MCF 10A (cell line): ENCODE data around the gene DUSP16. TPM values are rescaled to one million over a fixed set of nuclear protein-coding genes. Genes with fewer than 3 reads are reported as not detected.

ENCODE experiments used
- BruUV-seq: library from RNA; stranded (reverse); fragments of 400-500 nt; replicated peaks from 2 replicates; lab custom pipeline; 2021; lab: Mats Ljungman, UMichigan
- CTCF ChIA-PET: fragments of 300-600 bp; sonication (Branson Sonifier 250); formaldehyde crosslinking; extraction: SDS; loops from one replicate; lab custom pipeline; 2021; ENCODE audit warnings: antibody characterized with exemption, inconsistent platforms; lab: Yijun Ruan, JAX
- POLR2A ChIA-PET: fragments of 300-600, 350-650 bp; sonication (Branson Sonifier 250); formaldehyde crosslinking; extraction: SDS; loops from one replicate; lab custom pipeline; 2020; ENCODE audit warnings: antibody characterized with exemption, inconsistent platforms; lab: Yijun Ruan, JAX
- DNase-seq: peaks from one replicate; pipeline ENCODE4 v3.0.0-alpha.2; 2018; ENCODE audit not compliant: unreplicated experiment
- H3K27ac Mint-ChIP-seq: one replicate; pipeline ENCODE4 v1.8.0; 2022; ENCODE audit warnings: mild to moderate bottlenecking, low read depth, mixed read lengths; ENCODE audit not compliant: unreplicated experiment
- H3K27me3 Mint-ChIP-seq: one replicate; pipeline ENCODE4 v1.8.0; 2022; ENCODE audit warnings: mixed read lengths; ENCODE audit not compliant: insufficient read depth, unreplicated experiment
- H3K36me3 Mint-ChIP-seq: one replicate; pipeline ENCODE4 v1.8.0; 2022; ENCODE audit warnings: mild to moderate bottlenecking, moderate library complexity, mixed read lengths; ENCODE audit not compliant: insufficient read depth, unreplicated experiment
- H3K4me1 Mint-ChIP-seq: one replicate; pipeline ENCODE4 v1.8.0; 2022; ENCODE audit warnings: mixed read lengths; ENCODE audit not compliant: insufficient read depth, unreplicated experiment
- H3K4me3 Mint-ChIP-seq: one replicate; pipeline ENCODE4 v1.8.0; 2022; ENCODE audit warnings: mild to moderate bottlenecking, moderate library complexity, mixed read lengths; ENCODE audit not compliant: unreplicated experiment
- H3K9me3 Mint-ChIP-seq: one replicate; pipeline ENCODE4 v1.8.0; 2022; ENCODE audit warnings: mixed read lengths; ENCODE audit not compliant: unreplicated experiment
- intact Hi-C: fragments of 100-400 bp; cut with micrococcal nuclease; formaldehyde crosslinking; loops from 2 replicates; pipeline ENCODE4 v1.14.1; 2022
- total RNA-seq: library from RNA; stranded (reverse); gene quantifications from 2 replicates; pipeline ENCODE4 v1.2.3, GENCODE V29; 2022
- TF ChIP-seq, protein P1 (sequence below): fragments of 200-600 bp; IDR thresholded peaks from one replicate; pipeline ENCODE4 v1.8.0; 2022; ENCODE audit warnings: antibody characterized with exemption, mild to moderate bottlenecking; ENCODE audit not compliant: unreplicated experiment

DUSP16 gene
- total RNA-seq, 1 experiment from 2014 or later: 20.7 TPM

DNA sequence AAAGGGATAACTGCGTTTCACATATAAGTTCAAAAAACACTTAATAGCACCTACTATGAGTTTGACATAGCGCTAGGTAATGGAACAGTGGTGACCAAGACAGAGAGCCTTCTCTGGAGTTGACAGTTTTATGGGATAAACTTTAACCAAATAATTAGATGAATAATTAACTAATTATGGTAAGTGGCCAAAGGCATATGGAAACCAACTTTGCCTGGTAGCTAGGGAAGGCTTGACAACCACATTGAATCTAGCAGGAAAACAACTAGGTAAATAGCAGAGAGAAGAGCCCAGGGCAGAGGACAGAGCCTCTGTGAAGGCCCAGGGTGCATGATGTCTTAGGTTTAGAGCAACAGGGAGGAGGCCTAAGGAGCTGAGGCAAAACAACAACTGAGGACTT, 52.1 kb downstream of the DUSP16 start:
- no peak overlapping the region for H3K4me3 Mint-ChIP-seq
- peaks cover 12% of the 10 kb centered on the region for H3K36me3 Mint-ChIP-seq
- H3K27me3 Mint-ChIP-seq: no peaks in the 10 kb centered on the region
- TF ChIP-seq, protein P1, sequence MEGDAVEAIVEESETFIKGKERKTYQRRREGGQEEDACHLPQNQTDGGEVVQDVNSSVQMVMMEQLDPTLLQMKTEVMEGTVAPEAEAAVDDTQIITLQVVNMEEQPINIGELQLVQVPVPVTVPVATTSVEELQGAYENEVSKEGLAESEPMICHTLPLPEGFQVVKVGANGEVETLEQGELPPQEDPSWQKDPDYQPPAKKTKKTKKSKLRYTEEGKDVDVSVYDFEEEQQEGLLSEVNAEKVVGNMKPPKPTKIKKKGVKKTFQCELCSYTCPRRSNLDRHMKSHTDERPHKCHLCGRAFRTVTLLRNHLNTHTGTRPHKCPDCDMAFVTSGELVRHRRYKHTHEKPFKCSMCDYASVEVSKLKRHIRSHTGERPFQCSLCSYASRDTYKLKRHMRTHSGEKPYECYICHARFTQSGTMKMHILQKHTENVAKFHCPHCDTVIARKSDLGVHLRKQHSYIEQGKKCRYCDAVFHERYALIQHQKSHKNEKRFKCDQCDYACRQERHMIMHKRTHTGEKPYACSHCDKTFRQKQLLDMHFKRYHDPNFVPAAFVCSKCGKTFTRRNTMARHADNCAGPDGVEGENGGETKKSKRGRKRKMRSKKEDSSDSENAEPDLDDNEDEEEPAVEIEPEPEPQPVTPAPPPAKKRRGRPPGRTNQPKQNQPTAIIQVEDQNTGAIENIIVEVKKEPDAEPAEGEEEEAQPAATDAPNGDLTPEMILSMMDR: no peak
- H3K4me1 Mint-ChIP-seq: peaks cover 15% of the 10 kb centered on the region
- DNase-seq: no peak
- no peaks in the 10 kb centered on the region for H3K9me3 Mint-ChIP-seq
- no TSS peak for BruUV-seq
- intact Hi-C loops: no loop called here
- POLR2A ChIA-PET: interaction anchor here (0.6 kb wide), 1 partner anchor 12 kb away, joined by 3 read pairs; no protein-coding TSS in a partner anchor
- CTCF ChIA-PET: interaction anchor here (1.2 kb wide), 1 partner anchor 30 kb away, joined by 3 read pairs; no protein-coding TSS in a partner anchor
- no peak overlapping the region for H3K27ac Mint-ChIP-seq

GRCh38 chr12:12510141-12510540, 52.5 kb downstream of the DUSP16 start:
- peaks cover 12% of the 10 kb centered on the region for H3K36me3 Mint-ChIP-seq
- intact Hi-C loops: no loop called here
- TF ChIP-seq, protein P1: no peak
- ChIA-PET CTCF (interaction anchor here (0.6 to 1.2 kb wide), 2 partner anchors 30 to 54 kb away, joined by 3 read pairs; no protein-coding TSS in a partner anchor), POLR2A (interaction anchor here (0.6 kb wide), 1 partner anchor 11 kb away, joined by 3 read pairs; no protein-coding TSS in a partner anchor)
- no peak overlapping the region for H3K4me3 Mint-ChIP-seq
- H3K4me1 Mint-ChIP-seq: peaks cover 15% of the 10 kb centered on the region
- no peaks in the 10 kb centered on the region for H3K27me3 Mint-ChIP-seq
- no peaks in the 10 kb centered on the region for H3K9me3 Mint-ChIP-seq
- DNase-seq: peak; percentile 14
- BruUV-seq: no TSS peak
- H3K27ac Mint-ChIP-seq: no peak overlapping the region

DNA sequence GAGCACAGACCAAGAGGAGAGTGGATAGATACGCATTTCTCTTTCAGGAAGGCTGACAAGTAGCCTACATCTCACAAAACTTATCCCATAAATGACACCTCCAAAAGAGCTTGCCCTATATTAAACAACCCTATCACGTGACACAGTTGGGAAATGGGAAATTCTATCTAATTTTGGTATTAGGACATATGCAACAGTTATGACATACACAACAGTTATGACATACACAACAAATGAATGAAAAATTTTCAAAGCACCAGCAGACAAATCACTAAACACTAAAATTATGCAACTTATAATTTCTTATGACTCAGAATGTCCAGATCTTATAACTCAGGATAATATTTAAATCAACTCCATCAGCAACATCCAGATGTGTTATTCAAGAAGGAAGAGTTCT, 54.1 kb downstream of the DUSP16 start:
- intact Hi-C loops: no loop called here
- no peak overlapping the region for H3K4me3 Mint-ChIP-seq
- H3K9me3 Mint-ChIP-seq: no peaks in the 10 kb centered on the region
- peaks cover 12% of the 10 kb centered on the region for H3K36me3 Mint-ChIP-seq
- no peak overlapping the region for H3K27ac Mint-ChIP-seq
- TF ChIP-seq, protein P1: no peak
- peaks cover 15% of the 10 kb centered on the region for H3K4me1 Mint-ChIP-seq
- CTCF ChIA-PET: interaction anchor here (0.6 kb wide), 1 partner anchor 59 kb away, joined by 3 read pairs; no protein-coding TSS in a partner anchor
- POLR2A ChIA-PET: interaction anchor here (0.7 to 1.4 kb wide), 7 partner anchors 19 to 1906 kb away, joined by 3 to 5 read pairs (median 3); partner anchors contain the start of gene CREBL2
- BruUV-seq: no TSS peak
- peak; percentile 68 for DNase-seq
- no peaks in the 10 kb centered on the region for H3K27me3 Mint-ChIP-seq

DNA sequence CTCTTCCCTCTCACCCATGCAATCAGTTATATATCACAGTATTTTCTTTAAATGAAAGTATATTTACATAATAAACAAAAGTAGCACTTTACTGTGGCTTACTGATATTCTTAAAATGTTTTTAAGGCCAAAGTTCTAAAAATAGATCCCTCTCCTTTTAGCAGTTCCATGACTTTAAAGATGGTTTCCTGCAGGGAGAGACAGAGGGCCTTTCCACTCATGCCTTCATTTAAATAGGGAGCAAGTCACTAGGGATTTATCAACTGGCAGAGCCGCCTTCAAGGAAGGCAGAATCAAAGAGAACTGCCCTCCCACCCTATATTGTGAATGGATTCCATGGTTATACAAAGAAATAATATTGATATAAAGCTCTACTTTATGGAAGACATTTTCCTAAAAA, 55.5 kb downstream of the DUSP16 start:
- CTCF ChIA-PET: no interaction called here
- Mint-ChIP-seq H3K27me3 (no peaks in the 10 kb centered on the region), H3K4me3 (no peak overlapping the region), H3K9me3 (no peaks in the 10 kb centered on the region), H3K27ac (no peak overlapping the region), H3K4me1 (peaks cover 15% of the 10 kb centered on the region), H3K36me3 (peaks cover 17% of the 10 kb centered on the region)
- POLR2A ChIA-PET: no interaction called here
- no TSS peak for BruUV-seq
- TF ChIP-seq, protein P1: no peak
- no peak for DNase-seq
- intact Hi-C loops: no loop called here
